ENCODE results near the gene CTNNA3.

GRCh38 chr10:67076144-67076543, 619.9 kb downstream of the CTNNA3 start:
- TF ChIP-seq POLR2AphosphoS5 (IDR thresholded peaks at IDR 0.05) (no peak), REST (IDR thresholded peaks at IDR 0.05; ENCODE audit: borderline replicate concordance) (no peak), CTCF (IDR thresholded peaks at IDR 0.05; ENCODE audit: poor library complexity, severe bottlenecking) (no peak), EP300 (conservative IDR thresholded peaks at IDR 0.05; ENCODE audit: poor library complexity, severe bottlenecking) (no peak), RAD21 (conservative IDR thresholded peaks at IDR 0.05) (no peak), EZH2 (IDR thresholded peaks at IDR 0.05; ENCODE audit: borderline replicate concordance, insufficient read depth, low read length, poor library complexity, severe bottlenecking) (no peak)
